Keratinocyte (primary cell): Measurements from ENCODE around the gene MINK1. TPM values are rescaled to one million over a fixed set of nuclear protein-coding genes. Genes with fewer than 3 reads are reported as not detected.

Experiments used
- DNase-seq: peaks from one replicate; pipeline ENCODE4 v3.0.0-alpha.2; 2011; ENCODE audit warnings: low read depth, missing footprints, low spot score
- FAIRE-seq: peaks from 2 replicates; lab custom pipeline; 2011; peaks lifted over from hg19 to GRCh38; lab: Jason Lieb, UNC
- H2AFZ ChIP-seq: 2 replicates; pipeline ENCODE4 v1.6.0; 2012; ENCODE audit warnings: low read length, control low read depth, inconsistent platforms; ENCODE audit not compliant: control insufficient read depth
- H3K27ac ChIP-seq: 2 replicates; pipeline ENCODE4 v1.5.1; 2011; ENCODE audit warnings: low read length; ENCODE audit not compliant: control insufficient read depth, insufficient read depth
- H3K27me3 ChIP-seq: 3 replicates; pipeline ENCODE4 v1.6.0; 2011; ENCODE audit warnings: low read length; ENCODE audit not compliant: control insufficient read depth, insufficient read depth; ENCODE audit errors: extremely low read depth
- H3K36me3 ChIP-seq, 2 experiments: 2 replicates in 1 of 2; 3 replicates in 1 of 2; pipeline ENCODE4 v1.5.1; 2011; ENCODE audit warnings: low read length in 2 of 2, mild to moderate bottlenecking in 1 of 2; ENCODE audit not compliant: control insufficient read depth in 2 of 2, insufficient read depth in 2 of 2; ENCODE audit errors: extremely low read depth in 1 of 2
- H3K4me1 ChIP-seq: 3 replicates; pipeline ENCODE4 v1.5.1; 2011; ENCODE audit warnings: low read length; ENCODE audit not compliant: control insufficient read depth, insufficient read depth; ENCODE audit errors: extremely low read depth
- H3K4me2 ChIP-seq: 3 replicates; pipeline ENCODE4 v1.6.0; 2011; ENCODE audit warnings: low read depth, low read length; ENCODE audit not compliant: control insufficient read depth, insufficient read depth; ENCODE audit errors: extremely low read depth
- H3K4me3 ChIP-seq, 3 experiments: fragments of 200-600 bp in 1 of 3; sonication (generic) in 1 of 3; 2 replicates in 2 of 3; 3 replicates in 1 of 3; pipeline ENCODE4 v1.5.1; 2011 to 2016; ENCODE audit warnings: low read length in 3 of 3, mild to moderate bottlenecking in 3 of 3, control low read depth in 2 of 3, inconsistent platforms in 1 of 3, low read depth in 1 of 3, mixed read lengths in 1 of 3, mixed run types in 1 of 3, moderate library complexity in 1 of 3; ENCODE audit not compliant: control insufficient read depth in 2 of 3, insufficient read depth in 2 of 3; ENCODE audit errors: extremely low read depth in 1 of 3
- H3K79me2 ChIP-seq: 2 replicates; pipeline ENCODE4 v1.6.0; 2012; ENCODE audit warnings: low read length; ENCODE audit not compliant: control insufficient read depth, insufficient read depth
- H3K9ac ChIP-seq: 3 replicates; pipeline ENCODE4 v1.6.0; 2011; ENCODE audit warnings: low read length; ENCODE audit not compliant: control insufficient read depth, insufficient read depth; ENCODE audit errors: extremely low read depth
- H3K9me1 ChIP-seq: 3 replicates; pipeline ENCODE4 v1.6.0; 2011; ENCODE audit warnings: low read length; ENCODE audit not compliant: control insufficient read depth, insufficient read depth; ENCODE audit errors: extremely low read depth
- H3K9me3 ChIP-seq: 2 replicates; pipeline ENCODE4 v1.5.1; 2012; ENCODE audit warnings: low read depth, low read length; ENCODE audit not compliant: control insufficient read depth
- H4K20me1 ChIP-seq: 3 replicates; pipeline ENCODE4 v1.6.0; 2011; ENCODE audit warnings: low read length; ENCODE audit not compliant: control insufficient read depth, insufficient read depth; ENCODE audit errors: extremely low read depth
- EZH2 ChIP-seq: IDR thresholded peaks from one replicate; pipeline ENCODE4 v1.6.1; 2012; ENCODE audit warnings: inconsistent platforms, mild to moderate bottlenecking, low read length, moderate library complexity
- dilution Hi-C: fragments of 300-500 bp; cut with MboI; formaldehyde crosslinking; loops from one replicate; pipeline ENCODE4 v1.7.0; 2020; ENCODE audit warnings: low sequenced_read_pairs; ENCODE audit not compliant: extremely low pct_ligation_motif_present
- polyA plus RNA-seq, 5 experiments: library from polyadenylated mRNA; depleted of rRNA in 3 of 5; stranded (reverse) in 3 of 5; stranded (forward) in 1 of 5; unstranded in 1 of 5; fragments of >200 nt; gene quantifications; 1 replicate in 1 of 5; 2 replicates in 3 of 5; 3 replicates in 1 of 5; pipeline versions ENCODE4 v1.2.1 to v1.2.3, GENCODE V29; 2011 to 2012; ENCODE audit warnings: missing spikeins in 2 of 5, low read depth in 1 of 5, low replicate concordance in 1 of 5
- TF ChIP-seq, protein P1 (sequence below), 3 experiments: IDR thresholded peaks in 1 of 3; conservative IDR thresholded peaks in 1 of 3; optimal IDR thresholded peaks in 1 of 3; 2 replicates in 2 of 3; 3 replicates in 1 of 3; pipeline versions ENCODE3 to v1.5.1; 2011; ENCODE audit warnings: low read length in 3 of 3, mild to moderate bottlenecking in 3 of 3, moderate library complexity in 2 of 3, control low read depth in 1 of 3, inconsistent platforms in 1 of 3; ENCODE audit not compliant: insufficient read depth in 2 of 3; ENCODE audit errors: extremely low read depth in 1 of 3

The MINK1 gene
- polyA plus RNA-seq, 1 donor (not counting 4 experiments of a cell fraction or from before 2014, with no cell fraction given), result 82.8 TPM

DNA sequence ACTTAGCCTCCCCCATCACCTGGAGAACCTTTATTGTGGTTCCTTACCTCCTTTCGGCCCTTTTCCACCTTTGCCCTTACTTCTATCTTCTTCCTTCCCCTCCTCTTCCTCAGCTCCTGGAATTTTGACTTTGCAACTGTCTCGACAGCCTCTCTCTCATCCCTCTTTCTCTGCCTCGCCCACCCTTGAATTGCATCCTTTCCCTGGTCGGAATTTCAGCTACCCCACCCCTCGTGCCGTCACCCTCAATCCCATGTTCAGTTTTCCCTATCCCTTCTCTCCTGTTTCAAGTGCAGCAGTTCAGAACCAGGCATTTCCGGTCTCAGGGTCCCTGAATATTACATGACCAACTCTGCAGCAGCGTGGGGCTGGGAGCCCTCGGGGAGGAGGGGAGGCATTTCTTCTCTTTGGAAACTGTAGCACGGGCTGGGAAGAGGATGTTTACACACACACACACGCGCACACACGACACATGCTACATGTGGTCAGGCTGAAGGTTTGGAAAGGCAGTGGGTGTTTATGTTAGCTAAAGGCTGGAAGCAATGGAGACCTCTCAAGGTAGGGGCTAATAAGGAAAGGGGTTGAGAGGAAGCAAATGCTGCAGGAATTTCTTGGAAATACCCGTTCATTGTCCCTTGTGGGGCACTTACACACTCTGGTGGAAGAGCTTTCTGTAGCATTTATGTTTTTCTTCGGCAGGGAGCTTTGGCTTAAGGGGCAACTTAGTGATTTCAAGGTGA lies 971 bp downstream of the MINK1 start:
- dilution Hi-C loops, result no loop called here
- TF ChIP-seq, protein P1, sequence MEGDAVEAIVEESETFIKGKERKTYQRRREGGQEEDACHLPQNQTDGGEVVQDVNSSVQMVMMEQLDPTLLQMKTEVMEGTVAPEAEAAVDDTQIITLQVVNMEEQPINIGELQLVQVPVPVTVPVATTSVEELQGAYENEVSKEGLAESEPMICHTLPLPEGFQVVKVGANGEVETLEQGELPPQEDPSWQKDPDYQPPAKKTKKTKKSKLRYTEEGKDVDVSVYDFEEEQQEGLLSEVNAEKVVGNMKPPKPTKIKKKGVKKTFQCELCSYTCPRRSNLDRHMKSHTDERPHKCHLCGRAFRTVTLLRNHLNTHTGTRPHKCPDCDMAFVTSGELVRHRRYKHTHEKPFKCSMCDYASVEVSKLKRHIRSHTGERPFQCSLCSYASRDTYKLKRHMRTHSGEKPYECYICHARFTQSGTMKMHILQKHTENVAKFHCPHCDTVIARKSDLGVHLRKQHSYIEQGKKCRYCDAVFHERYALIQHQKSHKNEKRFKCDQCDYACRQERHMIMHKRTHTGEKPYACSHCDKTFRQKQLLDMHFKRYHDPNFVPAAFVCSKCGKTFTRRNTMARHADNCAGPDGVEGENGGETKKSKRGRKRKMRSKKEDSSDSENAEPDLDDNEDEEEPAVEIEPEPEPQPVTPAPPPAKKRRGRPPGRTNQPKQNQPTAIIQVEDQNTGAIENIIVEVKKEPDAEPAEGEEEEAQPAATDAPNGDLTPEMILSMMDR (optimal IDR thresholded peaks at IDR 0.05 in 1 of 3, IDR thresholded peaks at IDR 0.05 in 1 of 3, conservative IDR thresholded peaks at IDR 0.05 in 1 of 3; ENCODE audit: extremely low read depth in 1 of 3, insufficient read depth in 2 of 3, low read length in 3 of 3), result no peak
- no peak for TF ChIP-seq EZH2
- no peaks in the 10 kb centered on the region for H3K9me3 ChIP-seq
- H3K4me1 ChIP-seq, result peaks cover 28% of the 10 kb centered on the region
- H3K4me2 ChIP-seq, result peak overlapping the region; percentile 100
- H2AFZ ChIP-seq, result peak overlapping the region; percentile 13
- peak overlapping the region; percentile 98 to 99 (median 99) for H3K4me3 ChIP-seq
- peak overlapping the region; percentile 86 for H3K9ac ChIP-seq
- peak overlapping the region; percentile 81 for H3K27ac ChIP-seq
- FAIRE-seq, result no peak
- no peak for DNase-seq
- peaks cover 56% of the 10 kb centered on the region for H3K79me2 ChIP-seq
- peaks cover 6 to 22% of the 10 kb centered on the region in 2 experiments for H3K36me3 ChIP-seq
- peaks cover 6% of the 10 kb centered on the region for H4K20me1 ChIP-seq
- H3K9me1 ChIP-seq, result peaks cover 5% of the 10 kb centered on the region
- H3K27me3 ChIP-seq, result no peaks in the 10 kb centered on the region

DNA sequence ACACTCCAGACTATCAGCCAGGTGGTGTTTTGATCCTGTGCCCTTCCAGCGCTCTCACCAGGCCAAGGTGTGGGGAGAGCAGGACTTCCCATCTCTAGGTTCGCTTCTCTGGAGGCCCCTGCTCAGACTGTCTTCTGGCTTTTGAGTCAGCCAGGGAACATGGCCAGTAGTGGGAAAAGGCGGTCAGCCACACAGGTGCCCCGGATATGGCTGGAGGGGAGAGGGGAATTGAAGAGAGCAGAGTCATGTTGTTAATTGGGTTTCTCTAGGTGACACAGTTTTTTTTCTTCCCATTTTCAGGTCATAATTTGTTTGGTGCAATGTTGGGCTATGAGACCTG lies 1.5 kb downstream of the MINK1 start:
- H3K27me3 ChIP-seq, result no peaks in the 10 kb centered on the region
- TF ChIP-seq EZH2, result no peak
- no peak overlapping the region for H2AFZ ChIP-seq
- no peaks in the 10 kb centered on the region for H3K9me3 ChIP-seq
- peaks cover 33% of the 10 kb centered on the region for H3K4me1 ChIP-seq
- DNase-seq (no peak), FAIRE-seq (no peak)
- peak overlapping the region; percentile 100 for H3K4me2 ChIP-seq
- H3K4me3 ChIP-seq, result peak overlapping the region; percentile 98 to 99 (median 99)
- H4K20me1 ChIP-seq, result peaks cover 6% of the 10 kb centered on the region
- H3K79me2 ChIP-seq, result peaks cover 62% of the 10 kb centered on the region
- H3K36me3 ChIP-seq, result peaks cover 8 to 22% of the 10 kb centered on the region in 2 experiments
- dilution Hi-C loops, result no loop called here
- H3K9ac ChIP-seq, result peak overlapping the region; percentile 86
- H3K27ac ChIP-seq, result peak overlapping the region; percentile 81
- H3K9me1 ChIP-seq, result peaks cover 5% of the 10 kb centered on the region
